HEK293T (cell line): Measurements from ENCODE around the gene SP3.

Source experiments
- ELF4 ChIP-seq: fragments of 450-650 bp; IDR thresholded peaks from 2 replicates; pipeline ENCODE4 v1.6.1; 2017; ENCODE audit warnings: antibody characterized with exemption
- FOXA1 ChIP-seq: fragments of 450-650 bp; IDR thresholded peaks from 2 replicates; pipeline ENCODE4 v1.6.1; 2016; ENCODE audit warnings: mild to moderate bottlenecking
- FOXK2 ChIP-seq: fragments of 450-650 bp; IDR thresholded peaks from 2 replicates; pipeline ENCODE4 v1.6.1; 2016; ENCODE audit warnings: mild to moderate bottlenecking
- FOXM1 ChIP-seq: fragments of 450-650 bp; IDR thresholded peaks from 2 replicates; pipeline ENCODE4 v1.6.1; 2017; ENCODE audit warnings: mild to moderate bottlenecking, borderline replicate concordance
- HDGF ChIP-seq: fragments of 450-650 bp; IDR thresholded peaks from 2 replicates; pipeline ENCODE4 v1.6.1; 2017; ENCODE audit warnings: antibody characterized with exemption, borderline replicate concordance
- L3MBTL2 ChIP-seq: fragments of 450-650 bp; conservative IDR thresholded peaks from 2 replicates; pipeline ENCODE4 v1.6.1; 2016; ENCODE audit warnings: mild to moderate bottlenecking
- PKNOX1 ChIP-seq: fragments of 450-650 bp; IDR thresholded peaks from 2 replicates; pipeline ENCODE4 v1.6.1; 2016
- SP1 ChIP-seq: fragments of 450-650 bp; IDR thresholded peaks from 2 replicates; pipeline ENCODE4 v1.6.1; 2017
- SUZ12 ChIP-seq: fragments of 450-650 bp; IDR thresholded peaks from 2 replicates; pipeline ENCODE4 v1.6.1; 2016; ENCODE audit warnings: mild to moderate bottlenecking
- TARDBP ChIP-seq: fragments of 450-650 bp; IDR thresholded peaks from 2 replicates; pipeline ENCODE4 v1.6.1; 2016

DNA sequence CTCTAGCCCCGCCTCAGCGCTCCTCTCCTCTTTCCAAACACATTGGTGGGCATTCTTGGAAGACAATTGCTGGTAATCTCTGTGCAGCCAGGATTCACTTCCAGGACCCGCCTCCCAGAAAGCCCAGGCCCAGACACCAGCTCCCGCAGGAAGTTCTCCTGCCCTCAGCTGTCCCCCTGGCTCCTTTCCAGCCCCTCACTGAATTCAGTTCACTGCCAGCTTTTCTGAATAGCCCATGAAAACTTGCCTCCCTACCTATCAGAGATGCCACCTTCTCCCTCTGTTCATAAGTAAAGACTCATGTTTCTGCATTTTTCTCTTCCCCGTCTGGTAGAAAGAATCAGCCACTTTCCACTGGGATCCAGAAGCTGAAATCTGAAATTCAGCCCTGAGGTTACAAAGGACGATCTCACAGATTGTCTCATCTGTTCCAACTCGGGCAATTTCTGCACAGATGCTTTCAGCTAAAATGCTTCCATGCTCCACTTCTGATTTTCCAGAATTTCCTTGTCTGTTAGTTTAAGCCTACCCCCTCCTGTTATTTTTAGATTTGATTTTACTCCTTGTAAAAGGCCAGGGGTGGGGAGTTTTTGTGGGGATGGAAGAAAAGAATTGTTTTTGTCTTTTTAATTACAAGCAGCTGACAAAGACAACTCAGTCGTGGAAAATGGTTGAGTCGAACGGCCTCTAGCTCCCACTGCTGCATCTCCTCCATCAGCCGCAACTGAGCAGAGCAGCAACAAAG is 98.1 kb downstream of the SP3 start:
- TF ChIP-seq HDGF (no peak), FOXA1 (no peak), SUZ12 (no peak), SP1 (no peak), FOXK2 (no peak), FOXM1 (no peak), PKNOX1 (no peak), L3MBTL2 (no peak), ELF4 (no peak), TARDBP (no peak)
